ENCODE results near the gene ERICH4. TPM values are rescaled to one million over a fixed set of nuclear protein-coding genes. Genes with fewer than 3 reads are reported as not detected.

ERICH4 gene
- total RNA-seq, 1 donor, result not detected

DNA sequence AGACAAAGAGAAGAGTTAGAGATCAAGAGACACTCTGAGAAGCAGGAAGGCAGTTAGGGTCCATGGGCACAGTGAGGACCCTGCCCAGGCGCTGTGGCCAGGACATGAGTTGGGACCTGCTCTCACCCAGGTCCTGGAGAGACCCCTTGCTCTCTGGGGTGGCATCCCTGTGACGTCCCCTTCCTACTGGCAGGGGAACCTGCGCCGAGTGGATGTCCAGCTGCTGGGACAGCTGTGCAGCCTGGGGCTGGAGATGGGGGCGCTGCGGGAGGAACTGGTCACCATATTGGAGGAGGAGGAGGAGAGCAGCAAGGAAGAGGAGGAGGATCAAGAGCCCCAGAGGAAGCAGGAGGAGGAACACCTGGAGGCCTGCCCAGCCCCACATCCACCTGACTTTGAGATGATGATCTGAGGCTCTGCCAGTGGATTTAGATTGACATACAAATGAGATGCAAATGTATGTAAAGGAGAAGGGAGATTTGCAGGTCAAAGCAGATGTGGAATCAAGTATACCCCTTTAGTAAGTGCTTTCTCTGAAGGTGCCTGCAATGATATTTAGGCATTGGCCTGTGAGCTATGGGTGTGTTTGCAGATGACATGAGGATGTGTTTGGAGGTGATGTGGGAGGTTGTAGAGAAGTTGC is 978 bp downstream of the ERICH4 start:
- Histone ChIP-seq H3K4me3 (ENCODE audit: insufficient read depth, low read length) (no peak overlapping the region), H3K79me2 (ENCODE audit: insufficient read depth, low read length) (no peaks in the 10 kb centered on the region), H2AFZ (ENCODE audit: low read length) (no peak overlapping the region), H3K4me2 (ENCODE audit: insufficient read depth, low read length) (no peak overlapping the region), H4K20me1 (ENCODE audit: insufficient read depth, low read length) (no peaks in the 10 kb centered on the region), H3K27me3 (ENCODE audit: insufficient read depth, low read length) (peaks cover 7% of the 10 kb centered on the region), H3K27ac (ENCODE audit: low read depth, low read length) (no peak overlapping the region), H3K36me3 (ENCODE audit: insufficient read depth, low read length) (no peaks in the 10 kb centered on the region), H3K4me1 (ENCODE audit: insufficient read depth, low read length) (peaks cover 4% of the 10 kb centered on the region), H3K9me3 (ENCODE audit: low read depth, low read length) (no peaks in the 10 kb centered on the region)
- DNase-seq (ENCODE audit: insufficient read length, low spot score, missing footprints), result peak; percentile 35
- TF ChIP-seq, protein P1, sequence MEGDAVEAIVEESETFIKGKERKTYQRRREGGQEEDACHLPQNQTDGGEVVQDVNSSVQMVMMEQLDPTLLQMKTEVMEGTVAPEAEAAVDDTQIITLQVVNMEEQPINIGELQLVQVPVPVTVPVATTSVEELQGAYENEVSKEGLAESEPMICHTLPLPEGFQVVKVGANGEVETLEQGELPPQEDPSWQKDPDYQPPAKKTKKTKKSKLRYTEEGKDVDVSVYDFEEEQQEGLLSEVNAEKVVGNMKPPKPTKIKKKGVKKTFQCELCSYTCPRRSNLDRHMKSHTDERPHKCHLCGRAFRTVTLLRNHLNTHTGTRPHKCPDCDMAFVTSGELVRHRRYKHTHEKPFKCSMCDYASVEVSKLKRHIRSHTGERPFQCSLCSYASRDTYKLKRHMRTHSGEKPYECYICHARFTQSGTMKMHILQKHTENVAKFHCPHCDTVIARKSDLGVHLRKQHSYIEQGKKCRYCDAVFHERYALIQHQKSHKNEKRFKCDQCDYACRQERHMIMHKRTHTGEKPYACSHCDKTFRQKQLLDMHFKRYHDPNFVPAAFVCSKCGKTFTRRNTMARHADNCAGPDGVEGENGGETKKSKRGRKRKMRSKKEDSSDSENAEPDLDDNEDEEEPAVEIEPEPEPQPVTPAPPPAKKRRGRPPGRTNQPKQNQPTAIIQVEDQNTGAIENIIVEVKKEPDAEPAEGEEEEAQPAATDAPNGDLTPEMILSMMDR (IDR thresholded peaks at IDR 0.05; ENCODE audit: extremely low read depth, low read depth, low read length), result no peak

DNA sequence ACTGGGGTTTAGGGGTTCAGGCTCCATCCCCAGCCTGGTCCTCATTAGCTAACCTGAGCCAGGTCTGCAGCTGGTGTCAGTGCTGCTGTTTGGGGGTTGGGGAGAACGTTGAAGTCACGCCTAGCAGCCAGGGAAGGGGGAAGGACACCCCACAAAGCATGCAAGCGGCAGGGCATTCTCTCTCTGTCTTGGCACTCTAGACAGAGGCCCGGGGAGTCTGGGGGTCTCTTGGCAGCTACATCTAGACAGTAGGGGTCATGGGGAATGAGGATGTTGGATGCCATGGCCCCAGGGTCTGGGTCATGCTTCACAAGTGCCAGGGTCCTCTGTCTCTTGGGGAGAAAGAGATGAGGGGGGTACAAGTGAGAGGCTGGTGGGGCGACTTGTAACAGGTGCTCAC is 2.6 kb downstream of the ERICH4 start:
- Histone ChIP-seq H4K20me1 (ENCODE audit: insufficient read depth, low read length) (no peaks in the 10 kb centered on the region), H2AFZ (ENCODE audit: low read length) (no peak overlapping the region), H3K9me3 (ENCODE audit: low read depth, low read length) (no peaks in the 10 kb centered on the region), H3K36me3 (ENCODE audit: insufficient read depth, low read length) (no peaks in the 10 kb centered on the region), H3K4me3 (ENCODE audit: insufficient read depth, low read length) (no peak overlapping the region), H3K4me2 (ENCODE audit: insufficient read depth, low read length) (no peak overlapping the region), H3K27ac (ENCODE audit: low read depth, low read length) (no peak overlapping the region), H3K79me2 (ENCODE audit: insufficient read depth, low read length) (no peaks in the 10 kb centered on the region), H3K4me1 (ENCODE audit: insufficient read depth, low read length) (no peaks in the 10 kb centered on the region), H3K27me3 (ENCODE audit: insufficient read depth, low read length) (peaks cover 7% of the 10 kb centered on the region)
- TF ChIP-seq, protein P1 (IDR thresholded peaks at IDR 0.05; ENCODE audit: extremely low read depth, low read depth, low read length), result no peak
- DNase-seq (ENCODE audit: insufficient read length, low spot score, missing footprints), result peak; percentile 58

DNA sequence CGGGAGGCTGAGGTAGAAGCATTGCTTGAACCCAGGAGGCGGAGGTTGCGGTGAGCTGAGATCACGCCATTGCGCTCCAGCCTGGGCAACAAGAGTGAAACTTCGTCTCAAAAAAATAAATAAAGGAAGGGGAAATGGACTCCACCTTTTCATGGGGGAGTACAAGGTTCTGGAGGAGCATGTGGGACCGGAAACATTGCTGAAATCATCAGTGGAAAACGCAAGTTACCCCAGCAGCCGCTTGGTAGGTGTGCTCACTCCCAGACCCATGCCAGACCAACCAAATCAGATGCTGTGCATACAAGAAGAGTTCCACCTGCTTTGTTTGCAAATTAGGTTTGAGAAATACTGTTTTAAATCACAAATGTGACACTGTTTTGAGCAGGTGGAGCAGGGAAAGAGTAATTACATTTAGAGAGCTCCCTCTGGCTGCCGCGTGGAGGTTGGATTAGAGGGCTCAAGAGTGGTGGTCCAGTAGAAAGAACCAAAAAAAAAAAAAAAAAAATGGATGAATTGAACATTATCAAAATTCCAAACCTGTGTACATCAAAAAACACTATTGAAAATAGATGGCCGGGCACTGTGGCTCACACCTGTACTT is 4.9 kb downstream of the ERICH4 start:
- Histone ChIP-seq H4K20me1 (ENCODE audit: insufficient read depth, low read length) (no peaks in the 10 kb centered on the region), H3K36me3 (ENCODE audit: insufficient read depth, low read length) (no peaks in the 10 kb centered on the region), H3K9me3 (ENCODE audit: low read depth, low read length) (no peaks in the 10 kb centered on the region), H3K4me2 (ENCODE audit: insufficient read depth, low read length) (no peak overlapping the region), H3K27me3 (ENCODE audit: insufficient read depth, low read length) (peaks cover 7% of the 10 kb centered on the region), H3K27ac (ENCODE audit: low read depth, low read length) (no peak overlapping the region), H2AFZ (ENCODE audit: low read length) (no peak overlapping the region), H3K4me1 (ENCODE audit: insufficient read depth, low read length) (no peaks in the 10 kb centered on the region), H3K4me3 (ENCODE audit: insufficient read depth, low read length) (no peak overlapping the region), H3K79me2 (ENCODE audit: insufficient read depth, low read length) (no peaks in the 10 kb centered on the region)
- TF ChIP-seq, protein P1 (IDR thresholded peaks at IDR 0.05; ENCODE audit: extremely low read depth, low read depth, low read length), result no peak
- peak; percentile 17 for DNase-seq (ENCODE audit: insufficient read length, low spot score, missing footprints)

DNA sequence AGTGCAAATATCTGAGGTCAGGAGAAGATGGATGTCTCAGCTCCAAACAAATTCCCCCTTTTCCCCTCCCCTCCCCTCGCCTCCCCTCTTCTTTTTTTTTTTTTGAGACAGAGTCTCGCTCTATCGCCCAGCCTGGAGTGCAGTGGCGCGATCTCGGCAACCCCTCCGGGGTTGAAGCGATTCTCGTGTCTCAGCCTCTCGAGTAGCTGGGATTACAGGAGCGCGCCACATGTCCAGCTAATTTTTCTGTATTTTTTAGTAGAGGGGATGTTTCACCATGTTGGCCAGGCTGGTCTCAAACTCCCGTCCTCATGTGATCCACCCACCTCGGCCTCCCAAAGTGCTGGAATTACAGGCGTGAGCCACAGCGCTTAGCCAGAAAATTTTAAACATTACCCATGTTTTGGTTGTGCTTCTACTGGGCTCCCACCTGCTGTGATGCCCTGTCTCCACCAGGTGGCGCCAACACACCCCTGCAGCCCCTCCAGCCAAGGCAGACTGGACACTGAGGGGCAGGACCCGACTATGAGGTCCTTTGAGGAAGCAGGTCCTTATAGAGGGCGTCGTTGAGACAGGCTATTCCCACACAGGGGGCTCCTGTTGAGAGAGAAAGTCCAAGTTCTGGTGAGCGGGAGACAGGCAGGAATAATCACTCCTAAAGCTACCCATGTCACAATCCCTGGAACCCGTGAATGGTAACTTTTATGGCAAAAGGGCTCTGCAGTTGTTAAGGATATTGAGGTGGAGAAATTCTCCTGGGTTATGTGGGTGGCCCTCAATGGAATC is 6.3 kb downstream of the ERICH4 start:
- Histone ChIP-seq H3K9me3 (ENCODE audit: low read depth, low read length) (no peaks in the 10 kb centered on the region), H3K36me3 (ENCODE audit: insufficient read depth, low read length) (no peaks in the 10 kb centered on the region), H4K20me1 (ENCODE audit: insufficient read depth, low read length) (no peaks in the 10 kb centered on the region), H3K4me2 (ENCODE audit: insufficient read depth, low read length) (peak overlapping the region; percentile 82), H3K27ac (ENCODE audit: low read depth, low read length) (no peak overlapping the region), H3K4me1 (ENCODE audit: insufficient read depth, low read length) (no peaks in the 10 kb centered on the region), H3K79me2 (ENCODE audit: insufficient read depth, low read length) (no peaks in the 10 kb centered on the region), H3K4me3 (ENCODE audit: insufficient read depth, low read length) (peak overlapping the region; percentile 49), H2AFZ (ENCODE audit: low read length) (peak overlapping the region; percentile 59), H3K27me3 (ENCODE audit: insufficient read depth, low read length) (peaks cover 7% of the 10 kb centered on the region)
- peak; percentile 91 for DNase-seq (ENCODE audit: insufficient read length, low spot score, missing footprints)
- TF ChIP-seq, protein P1 (IDR thresholded peaks at IDR 0.05; ENCODE audit: extremely low read depth, low read depth, low read length), result peak; percentile 94

All from osteoblast (primary cell).